ENCODE measurements around the gene ZG16. TPM values are rescaled to one million over a fixed set of nuclear protein-coding genes. Genes with fewer than 3 reads are reported as not detected.

Gene ZG16
- total RNA-seq, 1 experiment from 2014 or later = not detected

- peak overlapping the region; percentile 97 for H3K27ac Mint-ChIP-seq
- ATAC-seq = peak; percentile 1
- peak overlapping the region; percentile 88 for H3K4me3 Mint-ChIP-seq
- H3K9me3 Mint-ChIP-seq = no peaks in the 10 kb centered on the region
- CTCF ChIA-PET = interaction anchor here (0.5 to 3.3 kb wide), 16 partner anchors 9 to 258 kb away, joined by 3 to 33 read pairs (median 7); partner anchors contain the start of genes ALDOA, ASPHD1, CDIPT and KIF22
- POLR2A ChIA-PET = interaction anchor here (0.8 to 2.4 kb wide), 7 partner anchors 8 to 108 kb away, joined by 3 to 12 read pairs (median 4); partner anchors contain the start of genes ASPHD1, CDIPT, KIF22 and PAGR1
- DNase-seq (ENCODE audit: low spot score) = peak; percentile 76
- H3K4me1 Mint-ChIP-seq = peaks cover 50% of the 10 kb centered on the region
- H3K27me3 Mint-ChIP-seq (ENCODE audit: low read depth) = no peaks in the 10 kb centered on the region
- peaks cover 13% of the 10 kb centered on the region for H3K36me3 Mint-ChIP-seq
- TF ChIP-seq RORB (CRISPR knock-in tag; IDR thresholded peaks at IDR 0.05) (no peak), SMAD4 (CRISPR knock-in tag; IDR thresholded peaks at IDR 0.05) (no peak), CDX4 (CRISPR knock-in tag; IDR thresholded peaks at IDR 0.05; ENCODE audit: borderline replicate concordance) (no peak), ZNF232 (CRISPR knock-in tag; IDR thresholded peaks at IDR 0.05) (peak; percentile 79; the same call in 1 of the 2 replicates), ETV6 (CRISPR knock-in tag; IDR thresholded peaks at IDR 0.05) (peak; percentile 73), IRF2 (CRISPR knock-in tag; IDR thresholded peaks at IDR 0.05; ENCODE audit: borderline replicate concordance, low read depth) (no peak), ATF1 (CRISPR knock-in tag; IDR thresholded peaks at IDR 0.05) (no peak), E2F5 (CRISPR knock-in tag; IDR thresholded peaks at IDR 0.05) (peak; percentile 82), MLX (CRISPR knock-in tag; IDR thresholded peaks at IDR 0.05) (no peak; the same call in 1 of the 2 replicates), ERG (CRISPR knock-in tag; IDR thresholded peaks at IDR 0.05) (no peak), PREB (CRISPR knock-in tag; IDR thresholded peaks at IDR 0.05; ENCODE audit: borderline replicate concordance) (peak; percentile 82; the same call in 1 of the 2 replicates), NR1H2 (CRISPR knock-in tag; IDR thresholded peaks at IDR 0.05) (no peak), E2F4 (CRISPR knock-in tag; IDR thresholded peaks at IDR 0.05; ENCODE audit: borderline replicate concordance, low read depth) (no peak), OVOL2 (CRISPR knock-in tag; IDR thresholded peaks at IDR 0.05; ENCODE audit: borderline replicate concordance) (no peak), CREB1 (CRISPR knock-in tag; IDR thresholded peaks at IDR 0.05) (peak; percentile 71), ZNF317 (CRISPR knock-in tag; IDR thresholded peaks at IDR 0.05; ENCODE audit: borderline replicate concordance, low read depth) (peak; percentile 40; the same call in 1 of the 2 replicates), CREM (CRISPR knock-in tag; IDR thresholded peaks at IDR 0.05) (peak; percentile 7; the same call in 1 of the 2 replicates), ZNF425 (CRISPR knock-in tag; conservative IDR thresholded peaks at IDR 0.05) (no peak), ZSCAN18 (CRISPR knock-in tag; IDR thresholded peaks at IDR 0.05) (no peak), KAT7 (CRISPR knock-in tag; IDR thresholded peaks at IDR 0.05; ENCODE audit: borderline replicate concordance) (peak; percentile 90), JAZF1 (CRISPR knock-in tag; IDR thresholded peaks at IDR 0.05) (no peak), USF1 (CRISPR knock-in tag; IDR thresholded peaks at IDR 0.05) (peak; percentile 84), TP53 (CRISPR knock-in tag; IDR thresholded peaks at IDR 0.05) (peak; percentile 71; the same call in 1 of the 2 replicates), NFE2L1 (CRISPR knock-in tag; IDR thresholded peaks at IDR 0.05) (peak; percentile 63; the same call in 1 of the 2 replicates)
These were observed 29.6 kb downstream of the ZG16 start for GRCh38 chr16:29807426-29808218.

Measured in WTC11 (cell line).